H1 (cell line): ENCODE data around the gene MTAP.

ENCODE experiments used
- CBX5 ChIP-seq: fragments of 300-800, 300-1000 bp; sonication (generic); IDR thresholded peaks from 2 replicates; pipeline ENCODE4 v1.7.1; 2016; ENCODE audit warnings: antibody characterized with exemption, low read length, low read depth
- GABPA ChIP-seq: IDR thresholded peaks from 2 replicates; pipeline ENCODE4 v1.6.1; 2011; ENCODE audit warnings: mild to moderate bottlenecking, low read length, moderate library complexity, borderline replicate concordance; ENCODE audit not compliant: insufficient read depth
- PHF8 ChIP-seq: fragments of 200-600 bp; sonication (generic); conservative IDR thresholded peaks from 2 replicates; pipeline ENCODE4 v1.7.1; 2012; ENCODE audit warnings: low read depth, mild to moderate bottlenecking, inconsistent platforms, low read length, moderate library complexity
- POLR2A ChIP-seq, 2 experiments: IDR thresholded peaks; 1 replicate in 1 of 2; 2 replicates in 1 of 2; pipeline ENCODE4 v1.6.1; 2011; ENCODE audit warnings: low read depth in 2 of 2, low read length in 2 of 2, mild to moderate bottlenecking in 2 of 2; ENCODE audit errors: control extremely low read depth in 1 of 2
- SP2 ChIP-seq: IDR thresholded peaks from 2 replicates; pipeline ENCODE4 v1.6.1; 2012; ENCODE audit warnings: mild to moderate bottlenecking, low read length, inconsistent platforms
- SP4 ChIP-seq: IDR thresholded peaks from 2 replicates; pipeline ENCODE4 v1.6.1; 2012; ENCODE audit warnings: low read length, inconsistent platforms
- SRF ChIP-seq: IDR thresholded peaks from 2 replicates; pipeline ENCODE4 v1.6.1; 2011; ENCODE audit warnings: mild to moderate bottlenecking, low read depth, low read length, moderate library complexity
- TCF12 ChIP-seq: IDR thresholded peaks from 2 replicates; pipeline ENCODE4 v1.6.1; 2011; ENCODE audit warnings: low read depth, mild to moderate bottlenecking, low read length
- TF ChIP-seq, protein P1 (sequence below), 3 experiments: IDR thresholded peaks; 1 replicate in 2 of 3; 2 replicates in 1 of 3; pipeline versions ENCODE4 v1.5.1 to v1.6.1; 2011; ENCODE audit warnings: low read length in 3 of 3, mild to moderate bottlenecking in 3 of 3, inconsistent platforms in 2 of 3, low read depth in 1 of 3, moderate library complexity in 1 of 3; ENCODE audit not compliant: insufficient read depth in 1 of 3; ENCODE audit errors: control extremely low read depth in 1 of 3
- TF ChIP-seq, protein P2 (sequence below): IDR thresholded peaks from 2 replicates; pipeline ENCODE4 v1.6.1; 2011; ENCODE audit warnings: low read length, improper control_type of control experiment

DNA sequence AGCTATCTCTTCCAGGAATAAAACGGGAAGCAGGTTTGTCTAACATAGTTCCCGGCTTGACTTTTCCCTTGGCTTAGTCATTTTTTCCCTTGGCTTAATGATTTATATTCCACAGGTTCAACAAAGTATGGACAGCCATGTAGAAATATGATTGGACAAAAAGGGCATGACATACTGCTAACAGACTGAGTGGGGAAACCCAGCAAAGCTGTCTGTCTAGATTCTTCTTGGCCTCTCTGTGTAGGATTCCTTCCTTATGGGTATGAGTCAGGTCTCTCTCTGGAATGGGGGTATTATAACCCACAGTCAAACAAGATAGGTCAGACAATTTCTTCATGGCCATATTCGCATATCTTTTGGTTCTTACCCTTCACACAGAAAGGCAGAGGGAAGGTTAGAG is 5.7 kb upstream of the MTAP start:
- TF ChIP-seq POLR2A (IDR thresholded peaks at IDR 0.05; ENCODE audit: control extremely low read depth in 1 of 2, low read depth in 2 of 2, low read length in 2 of 2) (no peak), CBX5 (no peak), GABPA (no peak), SP2 (no peak), SP4 (no peak), TCF12 (no peak), PHF8 (no peak), SRF (no peak)
- TF ChIP-seq, protein P1, sequence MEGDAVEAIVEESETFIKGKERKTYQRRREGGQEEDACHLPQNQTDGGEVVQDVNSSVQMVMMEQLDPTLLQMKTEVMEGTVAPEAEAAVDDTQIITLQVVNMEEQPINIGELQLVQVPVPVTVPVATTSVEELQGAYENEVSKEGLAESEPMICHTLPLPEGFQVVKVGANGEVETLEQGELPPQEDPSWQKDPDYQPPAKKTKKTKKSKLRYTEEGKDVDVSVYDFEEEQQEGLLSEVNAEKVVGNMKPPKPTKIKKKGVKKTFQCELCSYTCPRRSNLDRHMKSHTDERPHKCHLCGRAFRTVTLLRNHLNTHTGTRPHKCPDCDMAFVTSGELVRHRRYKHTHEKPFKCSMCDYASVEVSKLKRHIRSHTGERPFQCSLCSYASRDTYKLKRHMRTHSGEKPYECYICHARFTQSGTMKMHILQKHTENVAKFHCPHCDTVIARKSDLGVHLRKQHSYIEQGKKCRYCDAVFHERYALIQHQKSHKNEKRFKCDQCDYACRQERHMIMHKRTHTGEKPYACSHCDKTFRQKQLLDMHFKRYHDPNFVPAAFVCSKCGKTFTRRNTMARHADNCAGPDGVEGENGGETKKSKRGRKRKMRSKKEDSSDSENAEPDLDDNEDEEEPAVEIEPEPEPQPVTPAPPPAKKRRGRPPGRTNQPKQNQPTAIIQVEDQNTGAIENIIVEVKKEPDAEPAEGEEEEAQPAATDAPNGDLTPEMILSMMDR (IDR thresholded peaks at IDR 0.05; ENCODE audit: control extremely low read depth in 1 of 3, insufficient read depth in 1 of 3, low read depth in 1 of 3, low read length in 3 of 3), result no peak
- TF ChIP-seq, protein P2, sequence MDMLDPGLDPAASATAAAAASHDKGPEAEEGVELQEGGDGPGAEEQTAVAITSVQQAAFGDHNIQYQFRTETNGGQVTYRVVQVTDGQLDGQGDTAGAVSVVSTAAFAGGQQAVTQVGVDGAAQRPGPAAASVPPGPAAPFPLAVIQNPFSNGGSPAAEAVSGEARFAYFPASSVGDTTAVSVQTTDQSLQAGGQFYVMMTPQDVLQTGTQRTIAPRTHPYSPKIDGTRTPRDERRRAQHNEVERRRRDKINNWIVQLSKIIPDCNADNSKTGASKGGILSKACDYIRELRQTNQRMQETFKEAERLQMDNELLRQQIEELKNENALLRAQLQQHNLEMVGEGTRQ, result no peak
